ENCODE results near the gene AGAP2.

- TF ChIP-seq CTCF (optimal IDR thresholded peaks at IDR 0.05 in 1 of 3, IDR thresholded peaks at IDR 0.05 in 1 of 3, conservative IDR thresholded peaks at IDR 0.05 in 1 of 3; ENCODE audit: extremely low read depth in 1 of 3, insufficient read depth in 2 of 3, low read length in 3 of 3) (no peak), EZH2 (IDR thresholded peaks at IDR 0.05; ENCODE audit: low read length) (no peak)
Measured at GRCh38 chr12:57731411-57732080, 7.0 kb downstream of the AGAP2 start.
